Measurements from ENCODE around the gene FBRSL1. TPM values are rescaled to one million over a fixed set of nuclear protein-coding genes. Genes with fewer than 3 reads are reported as not detected.

Gene FBRSL1
- polyA plus RNA-seq, 1 of the 3 experiments (the other 2 are of a cell fraction), result 5.5 TPM

- H3K27me3 ChIP-seq (ENCODE audit: insufficient read depth), result no peaks in the 10 kb centered on the region
- no peak overlapping the region for H2AFZ ChIP-seq (ENCODE audit: low read depth)
- H3K9ac ChIP-seq, result no peak overlapping the region
- no peak overlapping the region for H3K4me2 ChIP-seq
- H4K20me1 ChIP-seq (ENCODE audit: insufficient read depth), result no peaks in the 10 kb centered on the region
- 62% methylated on average over 9 of the region's 18 CpGs for WGBS (ENCODE audit: low lambda C conversion rate)
- H3K4me1 ChIP-seq (ENCODE audit: control insufficient read depth in 1 of 2, insufficient read depth in 2 of 2, low read depth in 1 of 2, low read length in 1 of 2), result no peaks in the 10 kb centered on the region; a peak in 1 of 4 replicates
- POLR2A ChIA-PET, result no interaction called here
- no peak overlapping the region for H3K27ac ChIP-seq (ENCODE audit: low read depth in 2 of 2, low read length in 1 of 2)
- H3K36me3 ChIP-seq (replicated peaks in 1 of 2; ENCODE audit: control insufficient read depth in 1 of 2, insufficient read depth in 2 of 2, low read length in 1 of 2), result no peaks in the 10 kb centered on the region
- CTCF ChIA-PET, result interaction anchor here (1.1 to 1.3 kb wide), 2 partner anchors 52 to 283 kb away, joined by 3 to 7 read pairs; no protein-coding TSS in a partner anchor
- H3K9me3 ChIP-seq, result no peaks in the 10 kb centered on the region
- H3K9me2 ChIP-seq, result no peaks in the 10 kb centered on the region
- no peaks in the 10 kb centered on the region for H3F3A ChIP-seq (replicated peaks; ENCODE audit: insufficient read depth)
- no peak for DNase-seq
- H3K4me3 ChIP-seq (ENCODE audit: low read depth in 2 of 2, low read length in 1 of 2), result no peak overlapping the region
- TF ChIP-seq IRF3 (IDR thresholded peaks at IDR 0.05; ENCODE audit: low read depth, low read length) (no peak), USF1 (IDR thresholded peaks at IDR 0.05; ENCODE audit: borderline replicate concordance, low read depth) (no peak), MAX (IDR thresholded peaks at IDR 0.05; ENCODE audit: low read depth) (no peak), SMC3 (IDR thresholded peaks at IDR 0.05; ENCODE audit: low read depth, low read length) (no peak), USF2 (IDR thresholded peaks at IDR 0.05; ENCODE audit: borderline replicate concordance, low read depth, low read length) (no peak), MEF2A (IDR thresholded peaks at IDR 0.05; ENCODE audit: borderline replicate concordance, low read depth) (no peak), EP300 (IDR thresholded peaks at IDR 0.05; ENCODE audit: borderline replicate concordance in 1 of 2, low read depth in 1 of 2, low read length in 1 of 2) (no peak), NRF1 (IDR thresholded peaks at IDR 0.05; ENCODE audit: low read depth, low read length) (no peak), RCOR1 (IDR thresholded peaks at IDR 0.05; ENCODE audit: low read length) (no peak), PBX3 (IDR thresholded peaks at IDR 0.05) (no peak), FOXJ3 (CRISPR knock-in tag; IDR thresholded peaks at IDR 0.05) (no peak), ZBTB33 (IDR thresholded peaks at IDR 0.05; ENCODE audit: borderline replicate concordance, low read depth) (no peak), FOSL2 (IDR thresholded peaks at IDR 0.05; ENCODE audit: borderline replicate concordance, low read depth) (no peak), POLR2AphosphoS5 (IDR thresholded peaks at IDR 0.05; ENCODE audit: low read depth, low read length) (no peak), TAF1 (IDR thresholded peaks at IDR 0.05; ENCODE audit: borderline replicate concordance, low read depth, low read length) (no peak)
- H3K79me2 ChIP-seq (ENCODE audit: insufficient read depth), result no peaks in the 10 kb centered on the region
Observed at GRCh38 chr12:132466241-132467201, 23.4 kb upstream of the FBRSL1 start.

Measured in SK-N-SH (cell line).